GM21526 (cell line): Measurements from ENCODE around the gene ATF7.
"Not testable (repeated sequence)": the region's sequence is repeated elsewhere in the genome, so short reads cannot be mapped to it uniquely, and the experiment has no call there.

Source experiments
- ATAC-seq: cut with Tn5 transposase; IDR thresholded peaks from one replicate; pipeline ENCODE4 v1.9.1; 2021; ENCODE audit warnings: moderate library complexity; ENCODE audit not compliant: unreplicated experiment, low FRiP score

The ATF7 gene

GRCh38 chr12:53631721-53632120 lies 5.5 kb upstream of the ATF7 start:
- ATAC-seq = no peak

DNA sequence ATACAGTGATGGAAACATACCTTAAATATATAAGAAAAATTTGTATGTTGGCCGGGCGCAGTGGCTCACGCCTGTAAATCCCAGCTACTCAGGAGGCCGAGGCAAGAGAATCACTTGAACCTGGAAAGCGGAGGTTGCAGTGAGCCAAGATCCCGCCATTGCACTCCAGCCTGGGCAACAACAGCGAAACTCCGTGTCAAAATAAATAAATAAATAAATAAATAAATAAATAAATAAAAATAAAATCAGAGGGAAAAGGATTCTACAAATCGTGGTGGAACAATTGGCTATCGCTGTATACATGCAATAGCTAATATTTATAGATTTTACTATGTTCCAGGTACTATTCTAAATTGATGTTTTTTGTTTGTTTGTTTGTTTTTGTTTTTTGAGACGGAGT lies 1.7 kb upstream of the ATF7 start:
- ATAC-seq = no peak

- no peak for ATAC-seq
Observed at GRCh38 chr12:53626702-53627169, 554 bp upstream of the ATF7 start.

GRCh38 chr12:53625373-53625945 lies 723 bp downstream of the ATF7 start:
- ATAC-seq = no peak

DNA sequence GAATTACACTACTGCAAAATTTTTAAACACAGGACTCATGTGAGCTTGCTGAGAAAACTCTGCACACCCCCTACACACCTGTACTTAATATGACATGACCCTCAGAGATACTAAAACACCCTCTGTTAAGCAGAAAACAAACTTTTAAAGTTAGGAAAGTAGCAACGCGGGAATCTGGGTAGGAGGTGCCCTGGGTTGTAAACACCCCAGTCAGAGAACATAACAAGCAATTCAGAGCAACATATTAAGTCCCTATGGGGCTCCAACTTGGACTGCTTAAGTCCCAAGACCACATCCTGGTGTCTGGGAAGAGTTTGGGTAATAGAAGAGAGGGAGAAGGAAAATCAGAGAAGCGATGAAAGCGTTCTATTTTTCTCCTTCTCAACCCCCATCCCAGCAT lies 1.2 kb downstream of the ATF7 start:
- ATAC-seq = no peak

DNA sequence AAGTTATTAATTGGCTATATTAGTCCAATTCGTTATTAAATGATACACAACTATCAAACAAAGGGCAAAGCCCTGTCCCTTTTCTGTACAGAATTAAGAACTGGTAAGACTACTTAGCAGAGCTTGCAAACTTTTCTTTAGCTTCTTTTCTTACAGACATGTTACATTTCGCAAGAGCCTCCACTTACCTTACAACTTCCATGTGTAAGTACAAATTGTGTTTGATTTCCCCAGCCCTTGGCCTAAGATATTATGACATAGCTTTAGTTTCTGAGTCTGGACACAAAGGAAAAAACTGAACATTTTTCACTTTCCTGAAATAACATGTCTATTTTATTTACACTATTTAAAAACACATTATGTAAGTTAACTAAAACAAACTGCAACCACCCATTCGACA lies 1.7 kb downstream of the ATF7 start:
- no peak for ATAC-seq

DNA sequence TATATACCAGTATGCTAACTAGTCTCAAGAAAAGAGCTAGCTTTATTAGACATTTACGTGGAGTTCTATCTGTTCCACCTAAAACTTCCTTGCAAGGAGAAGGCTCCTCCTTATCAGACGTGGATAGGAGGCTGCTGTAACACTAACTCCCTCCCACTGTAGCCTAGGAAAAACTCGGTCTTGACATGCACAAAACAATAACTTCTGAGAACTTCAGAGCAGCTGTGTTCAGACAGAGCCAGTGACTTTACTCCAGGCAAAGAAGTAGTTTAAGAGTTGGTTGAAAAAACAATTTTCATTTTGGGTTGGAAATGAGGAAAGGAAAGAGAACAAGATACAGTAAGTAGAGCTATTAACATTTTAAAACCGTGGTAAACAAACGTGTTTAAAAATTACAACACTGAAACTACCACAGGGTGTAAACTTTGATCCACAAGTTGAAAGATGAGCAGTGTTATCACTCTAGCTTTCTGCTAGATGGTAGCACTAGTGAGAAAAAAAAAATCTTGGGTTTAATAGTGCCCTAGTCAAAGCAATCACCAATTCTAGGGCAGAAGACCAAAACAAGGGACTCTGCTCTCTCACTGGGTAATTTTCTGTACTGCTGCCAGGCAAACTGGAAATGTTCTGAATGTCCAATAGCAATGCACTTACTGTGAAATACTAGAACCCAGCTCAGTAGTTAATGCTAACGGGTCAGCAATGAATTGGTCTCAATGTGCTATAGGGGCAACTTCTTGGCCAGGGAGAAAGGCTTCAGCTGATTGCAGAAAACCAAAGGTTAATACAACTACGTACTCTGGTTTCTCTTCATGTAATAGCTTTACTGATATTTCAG lies 2.4 kb downstream of the ATF7 start:
- ATAC-seq = no peak

GRCh38 chr12:53622724-53623123 lies 3.5 kb downstream of the ATF7 start:
- no peak for ATAC-seq

DNA sequence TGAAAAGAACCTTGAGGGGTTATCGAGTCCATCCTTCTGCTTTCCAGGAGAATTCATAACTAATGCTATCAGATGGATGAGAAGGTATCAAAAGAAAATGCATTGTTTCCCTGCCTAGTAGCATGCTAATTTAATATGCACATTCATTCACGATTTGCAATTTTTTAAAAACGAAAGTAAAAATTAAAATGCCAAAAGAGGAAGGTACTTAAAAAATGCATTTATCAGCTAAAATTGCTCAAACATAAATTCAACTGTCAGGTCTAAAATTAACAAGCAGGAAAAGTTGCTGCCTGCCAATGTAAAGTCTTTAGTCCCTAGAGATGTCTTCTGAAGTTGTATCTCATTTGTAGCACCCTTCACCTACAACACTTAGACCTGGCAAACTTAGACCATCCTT lies 7.9 kb downstream of the ATF7 start:
- ATAC-seq = no peak

- ATAC-seq = no peak
Observed at GRCh38 chr12:53617700-53618099, 8.5 kb downstream of the ATF7 start.

DNA sequence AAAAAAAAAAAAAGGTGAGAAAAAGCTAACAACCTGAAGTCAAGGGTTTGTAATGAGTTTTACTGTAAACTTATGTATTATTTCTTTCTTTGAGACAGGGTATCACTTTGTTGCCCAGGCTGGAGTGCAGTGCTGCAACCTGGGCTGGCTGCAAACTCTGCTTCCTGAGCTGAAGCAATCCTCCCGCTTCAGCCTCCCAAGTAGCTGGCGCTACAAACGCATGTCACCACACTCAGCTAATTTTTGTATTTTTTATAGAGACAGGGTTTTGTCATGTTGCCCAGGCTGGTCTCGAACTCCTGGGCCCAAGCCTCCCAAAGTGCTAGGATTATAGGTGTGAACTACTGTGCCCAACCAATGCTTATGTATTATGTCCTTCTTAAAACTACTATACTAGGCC lies 9.2 kb downstream of the ATF7 start:
- no peak for ATAC-seq

DNA sequence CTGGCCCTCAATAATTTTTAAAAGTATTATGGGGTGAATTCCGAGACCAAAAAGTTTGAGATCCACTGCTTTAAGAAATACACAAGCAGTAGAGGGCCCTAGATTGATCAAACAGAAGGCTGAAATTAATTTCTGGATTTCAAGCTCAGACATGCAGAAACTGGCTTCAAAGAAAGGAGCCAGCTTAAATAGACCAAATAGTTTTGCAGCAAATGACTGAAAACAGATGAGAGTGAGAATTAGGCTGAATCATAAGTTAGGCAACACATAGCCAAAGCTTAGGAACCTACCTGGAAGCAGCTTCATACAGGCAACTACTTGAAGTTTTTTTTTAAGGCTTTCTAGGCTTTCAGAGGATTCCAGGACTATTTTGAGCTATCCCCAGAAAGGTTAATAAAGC lies 12.4 kb downstream of the ATF7 start:
- no peak for ATAC-seq

DNA sequence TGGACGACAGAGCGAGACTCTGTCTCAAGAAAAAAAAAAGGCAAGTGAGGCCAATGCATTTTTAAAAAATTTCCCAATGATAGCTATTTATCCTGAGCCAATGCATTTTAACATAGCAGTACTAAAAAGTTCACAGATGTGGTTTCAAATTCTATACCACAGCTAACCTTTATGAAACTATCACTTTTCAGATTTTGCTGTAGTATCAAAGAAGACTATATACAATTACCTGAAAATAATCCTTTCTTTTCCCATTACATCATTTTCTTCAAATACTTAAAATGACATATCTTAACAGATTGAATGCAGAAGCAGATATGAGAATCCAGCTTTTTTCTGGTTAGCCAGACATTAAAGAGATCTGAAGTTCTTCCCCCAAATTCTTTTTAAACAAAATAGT lies 13.2 kb downstream of the ATF7 start:
- no peak for ATAC-seq

DNA sequence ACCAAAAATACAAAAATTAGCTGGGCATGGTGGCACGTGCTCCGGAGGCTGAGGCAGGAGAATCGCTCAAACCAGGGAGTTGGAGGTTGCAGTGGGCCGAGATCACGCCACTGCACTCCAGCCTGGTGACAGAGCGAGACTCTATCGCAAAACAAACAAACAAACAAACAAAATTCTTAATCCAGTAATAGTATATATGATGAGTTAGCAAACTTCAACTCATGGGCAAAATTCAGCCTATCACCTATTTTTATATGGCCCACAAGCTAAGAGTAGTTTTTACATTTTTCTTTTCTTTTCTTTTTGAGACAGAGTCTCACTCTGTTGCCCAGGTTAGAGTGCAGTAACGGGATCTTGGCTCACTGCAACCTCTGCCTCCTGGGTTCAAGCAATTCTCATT lies 14.9 kb downstream of the ATF7 start:
- no peak for ATAC-seq

- ATAC-seq = not testable (repeated sequence)
Observed at GRCh38 chr12:53606688-53607087, 19.5 kb downstream of the ATF7 start.

- no peak for ATAC-seq
Observed at GRCh38 chr12:53604581-53604980, 21.6 kb downstream of the ATF7 start.

DNA sequence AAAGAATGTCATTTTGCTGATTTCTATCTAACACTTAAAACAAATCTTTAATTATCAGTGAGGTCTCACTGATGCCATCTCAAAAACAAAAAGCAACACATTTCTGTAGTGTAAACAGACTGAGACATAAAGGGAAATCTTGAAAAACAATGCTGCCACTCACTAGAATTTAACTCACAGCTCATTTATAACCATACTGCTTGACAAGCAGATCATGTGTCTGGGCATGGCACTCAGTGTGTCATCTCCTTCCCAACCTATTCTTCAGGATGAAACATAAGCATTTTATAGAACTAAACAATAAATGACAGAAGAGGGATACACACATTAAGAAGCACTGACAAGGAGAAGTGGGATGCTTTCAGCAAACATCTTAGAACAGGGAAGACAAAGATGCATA lies 22.4 kb downstream of the ATF7 start:
- no peak for ATAC-seq

- ATAC-seq = no peak
Observed at GRCh38 chr12:53603196-53603595, 23.0 kb downstream of the ATF7 start.

DNA sequence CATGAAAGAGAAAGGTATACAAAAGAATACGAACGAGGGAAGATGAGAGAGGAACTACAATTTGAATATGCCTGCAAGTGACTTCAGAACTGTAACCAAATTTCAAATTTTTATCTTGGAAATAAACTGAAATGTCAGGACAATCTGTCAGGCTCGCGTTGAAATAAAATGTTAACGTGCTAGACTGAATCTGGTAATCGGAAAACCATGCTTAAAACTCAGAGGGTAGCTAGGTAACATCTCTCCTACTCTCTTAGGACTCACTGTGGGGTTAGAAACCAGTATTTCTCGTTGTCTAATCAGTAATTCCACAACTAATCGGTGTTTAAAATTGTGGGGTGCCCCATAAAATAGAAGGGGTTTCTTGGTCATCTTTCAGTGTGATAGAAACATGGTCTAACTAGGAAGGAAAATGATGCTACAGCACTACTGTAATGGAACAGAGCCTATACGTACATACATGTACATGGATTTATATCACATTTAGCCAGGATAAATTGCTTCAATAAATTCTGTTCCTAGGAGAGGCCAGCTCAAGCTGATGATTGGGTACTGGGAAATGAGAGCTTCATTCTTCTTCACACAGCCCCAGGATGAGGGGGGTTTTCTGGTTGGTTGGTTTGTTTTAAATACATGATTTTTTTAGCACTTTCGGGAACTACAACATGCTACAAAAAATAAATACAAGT lies 23.9 kb downstream of the ATF7 start:
- ATAC-seq = no peak

GRCh38 chr12:53601296-53601847 lies 24.8 kb downstream of the ATF7 start:
- no peak for ATAC-seq
